ENCODE results near the gene PNLIPRP1.

GRCh38 chr10:116626815-116627214, 36.1 kb downstream of the PNLIPRP1 start:
- TF ChIP-seq EZH2phosphoT487 (IDR thresholded peaks at IDR 0.05; ENCODE audit: unreplicated experiment) (no peak), EZH2 (IDR thresholded peaks at IDR 0.05; ENCODE audit: low read depth, unreplicated experiment) (no peak), CTCF (conservative IDR thresholded peaks at IDR 0.05; ENCODE audit: low read depth in 2 of 2) (no peak), POLR2AphosphoS5 (IDR thresholded peaks at IDR 0.05; ENCODE audit: low read depth) (no peak), NANOG (IDR thresholded peaks at IDR 0.05; ENCODE audit: borderline replicate concordance) (no peak), STAT1 (IDR thresholded peaks at IDR 0.05; ENCODE audit: unreplicated experiment) (no peak)

Data from GM23338 (cell line).